Activated CD4-positive, alpha-beta T cell treated with anti-CD3 and anti-CD28 coated beads, Interleukin-2, amount 50 U/mL, for 4 hours (primary cell): ENCODE results near the gene TEK.

ENCODE experiments used
- DNase-seq, 2 experiments: peaks; one replicate each; pipeline ENCODE4 v3.0.0-alpha.2; 2020

The TEK gene

GRCh38 chr9:27248702-27249101 is 139.7 kb downstream of the TEK start:
- DNase-seq: no peak

GRCh38 chr9:27258662-27259061 is 149.6 kb downstream of the TEK start:
- DNase-seq: no peak

- DNase-seq: no peak
Observed at GRCh38 chr9:27260789-27261516, 151.9 kb downstream of the TEK start.

GRCh38 chr9:27261517-27262211 is 152.6 kb downstream of the TEK start:
- no peak for DNase-seq

GRCh38 chr9:27272103-27272502 is 163.1 kb downstream of the TEK start:
- no peak for DNase-seq

- DNase-seq: no peak
Observed at GRCh38 chr9:27273186-27273585, 164.2 kb downstream of the TEK start.

GRCh38 chr9:27276193-27277030 is 167.4 kb downstream of the TEK start:
- no peak for DNase-seq

GRCh38 chr9:27278374-27278773 is 169.3 kb downstream of the TEK start:
- no peak for DNase-seq

- DNase-seq: no peak
Observed at GRCh38 chr9:27279611-27280010, 170.6 kb downstream of the TEK start.
